Umbilical cord (tissue), 2 donors: ENCODE data around the gene CADM2. TPM values are rescaled to one million over a fixed set of nuclear protein-coding genes. Genes with fewer than 3 reads are reported as not detected.
A peak's percentile ranks its signal among the peaks of the same experiment; 100 is the strongest.

Experiments
- DNase-seq: peaks from one replicate; pipeline ENCODE4 v3.0.0-alpha.2; 2015; ENCODE audit warnings: low spot score
- total RNA-seq: library from RNA; depleted of rRNA; stranded (reverse); fragments of >200 nt; gene quantifications from one replicate; pipeline ENCODE4 v1.2.3, GENCODE V29; 2014; ENCODE audit warnings: low replicate concordance; ENCODE audit not compliant: insufficient read depth

The CADM2 gene
- total RNA-seq, 1 donor from 2014 or later = 3.4 TPM

GRCh38 chr3:85182975-85183752 is 224.4 kb downstream of the CADM2 start:
- no peak for DNase-seq

GRCh38 chr3:85185495-85185894 is 226.7 kb downstream of the CADM2 start:
- DNase-seq = no peak

GRCh38 chr3:85189731-85190130 is 230.9 kb downstream of the CADM2 start:
- DNase-seq = no peak

GRCh38 chr3:85193565-85193964 is 234.8 kb downstream of the CADM2 start:
- DNase-seq = no peak

GRCh38 chr3:85208650-85209049 is 249.9 kb downstream of the CADM2 start:
- DNase-seq = no peak

- no peak for DNase-seq
Observed at GRCh38 chr3:85210540-85210939, 251.8 kb downstream of the CADM2 start.

- no peak for DNase-seq
Observed at GRCh38 chr3:85228966-85229365, 270.2 kb downstream of the CADM2 start.

- no peak for DNase-seq
Observed at GRCh38 chr3:85244091-85244490, 285.3 kb downstream of the CADM2 start.

- DNase-seq = no peak
Observed at GRCh38 chr3:85244519-85244918, 285.7 kb downstream of the CADM2 start.

GRCh38 chr3:85251766-85252165 is 293.0 kb downstream of the CADM2 start:
- no peak for DNase-seq

GRCh38 chr3:85252686-85253085 is 293.9 kb downstream of the CADM2 start:
- no peak for DNase-seq

- peak; percentile 2 for DNase-seq
Observed at GRCh38 chr3:85254738-85255137, 295.9 kb downstream of the CADM2 start.

GRCh38 chr3:85255949-85256348 is 297.2 kb downstream of the CADM2 start:
- peak; percentile 35 for DNase-seq

- no peak for DNase-seq
Observed at GRCh38 chr3:85258326-85258725, 299.5 kb downstream of the CADM2 start.

GRCh38 chr3:85258819-85259218 is 300.0 kb downstream of the CADM2 start:
- DNase-seq = no peak

- DNase-seq = no peak
Observed at GRCh38 chr3:85259748-85260147, 301.0 kb downstream of the CADM2 start.

- DNase-seq = no peak
Observed at GRCh38 chr3:85264381-85264780, 305.6 kb downstream of the CADM2 start.

- no peak for DNase-seq
Observed at GRCh38 chr3:85270488-85270887, 311.7 kb downstream of the CADM2 start.

GRCh38 chr3:85271911-85272310 is 313.1 kb downstream of the CADM2 start:
- no peak for DNase-seq

- DNase-seq = no peak
Observed at GRCh38 chr3:85288257-85288656, 329.5 kb downstream of the CADM2 start.

- DNase-seq = no peak
Observed at GRCh38 chr3:85297291-85297690, 338.5 kb downstream of the CADM2 start.

GRCh38 chr3:85298032-85298431 is 339.2 kb downstream of the CADM2 start:
- no peak for DNase-seq

- no peak for DNase-seq
Observed at GRCh38 chr3:85303156-85303555, 344.4 kb downstream of the CADM2 start.
